Panc1 (cell line): Measurements from ENCODE around the gene SSC5D. TPM values are rescaled to one million over a fixed set of nuclear protein-coding genes. Genes with fewer than 3 reads are reported as not detected.

ENCODE experiments used
- ATAC-seq: fragments of 200-7000 bp; cut with Tn5 transposase; 2 replicates; pipeline ENCODE4 v1.9.1; 2020; ENCODE audit warnings: mild to moderate bottlenecking, moderate library complexity
- BruUV-seq: library from RNA; stranded (reverse); fragments of 400-500 nt; replicated peaks from 2 replicates; lab custom pipeline; 2021; lab: Mats Ljungman, UMichigan
- CTCF ChIA-PET: fragments of 300-600 bp; sonication (Branson Sonifier 250); formaldehyde crosslinking; loops from one replicate; lab custom pipeline; 2022; ENCODE audit warnings: antibody characterized with exemption; lab: Charles Lee
- POLR2A ChIA-PET: fragments of 300-600 bp; sonication (Branson Sonifier 250); formaldehyde crosslinking; loops from one replicate; lab custom pipeline; 2022; ENCODE audit warnings: antibody characterized with exemption; lab: Charles Lee
- DNase-seq: peaks from one replicate; pipeline ENCODE4 v3.0.0-alpha.2; 2010; ENCODE audit warnings: low read depth, low spot score
- H3K27ac ChIP-seq: 2 replicates; pipeline ENCODE4 v1.5.1; 2011; ENCODE audit warnings: mild to moderate bottlenecking, low read length, inconsistent platforms
- H3K27me3 ChIP-seq: fragments of 200-500 bp; sonication (Bioruptor generic); 2 replicates; pipeline ENCODE4 v1.6.0; 2014; ENCODE audit warnings: low read length, inconsistent platforms; ENCODE audit not compliant: control insufficient read depth, insufficient read depth
- H3K36me3 ChIP-seq: fragments of 200-500 bp; sonication (Bioruptor generic); 2 replicates; pipeline ENCODE4 v1.5.1; 2014; ENCODE audit warnings: inconsistent platforms, mild to moderate bottlenecking, low read length, moderate library complexity; ENCODE audit not compliant: control insufficient read depth, insufficient read depth
- H3K4me1 ChIP-seq: 2 replicates; pipeline ENCODE4 v1.5.1; 2011; ENCODE audit warnings: inconsistent platforms, mild to moderate bottlenecking, low read length, moderate library complexity; ENCODE audit not compliant: control insufficient read depth, insufficient read depth
- H3K4me3 ChIP-seq, 2 experiments: 2 replicates each; pipeline ENCODE4 v1.5.1; 2011 to 2012; ENCODE audit warnings: low read depth in 2 of 2, low read length in 2 of 2, mild to moderate bottlenecking in 2 of 2, inconsistent platforms in 1 of 2, moderate library complexity in 1 of 2
- H3K9me3 ChIP-seq: fragments of 200-500 bp; sonication (Bioruptor generic); 2 replicates; pipeline ENCODE4 v1.5.1; 2014; ENCODE audit warnings: low read depth, mild to moderate bottlenecking, inconsistent platforms, low read length, moderate library complexity; ENCODE audit not compliant: control insufficient read depth, insufficient read depth
- POLR2AphosphoS5 ChIP-seq: IDR thresholded peaks from 2 replicates; pipeline ENCODE4 v1.6.1; 2012; ENCODE audit warnings: mild to moderate bottlenecking, low read depth, low read length, moderate library complexity
- SIN3A ChIP-seq: IDR thresholded peaks from 2 replicates; pipeline ENCODE4 v1.6.1; 2012; ENCODE audit warnings: low read depth, mild to moderate bottlenecking, low read length, moderate library complexity, borderline replicate concordance; ENCODE audit not compliant: insufficient read depth
- TCF7L2 ChIP-seq: IDR thresholded peaks from 2 replicates; pipeline ENCODE4 v1.6.1; 2011; ENCODE audit warnings: mild to moderate bottlenecking, low read depth, low read length, inconsistent platforms
- in situ Hi-C: cut with HindIII; loops from 2 replicates; pipeline ENCODE4 v1.10.0; 2016; ENCODE audit warnings: low sequenced_read_pairs, low pct_unique_long_range_greater_than_20kb
- intact Hi-C: fragments of 100-400 bp; cut with micrococcal nuclease; formaldehyde crosslinking; loops from one replicate; pipeline ENCODE4 v1.10.0; 2022; ENCODE audit not compliant: unreplicated experiment
- total RNA-seq: library from RNA; stranded (reverse); gene quantifications from one replicate; pipeline ENCODE4 v1.2.1, GENCODE V29; 2021; ENCODE audit not compliant: unreplicated experiment
- TF ChIP-seq, protein P1 (sequence below): fragments of 450-650 bp; IDR thresholded peaks from 2 replicates; pipeline ENCODE4 v1.5.1; 2017; ENCODE audit warnings: mild to moderate bottlenecking
- TF ChIP-seq, protein P2 (sequence below), 2 experiments: IDR thresholded peaks; 2 replicates each; pipeline ENCODE4 v1.6.1; 2011 to 2012; ENCODE audit warnings: low read depth in 2 of 2, control low read depth in 1 of 2, low read length in 1 of 2, mild to moderate bottlenecking in 1 of 2, moderate library complexity in 1 of 2; ENCODE audit not compliant: insufficient read depth in 1 of 2

Gene SSC5D
- total RNA-seq, 1 experiment from 2014 or later: 13.0 TPM

DNA sequence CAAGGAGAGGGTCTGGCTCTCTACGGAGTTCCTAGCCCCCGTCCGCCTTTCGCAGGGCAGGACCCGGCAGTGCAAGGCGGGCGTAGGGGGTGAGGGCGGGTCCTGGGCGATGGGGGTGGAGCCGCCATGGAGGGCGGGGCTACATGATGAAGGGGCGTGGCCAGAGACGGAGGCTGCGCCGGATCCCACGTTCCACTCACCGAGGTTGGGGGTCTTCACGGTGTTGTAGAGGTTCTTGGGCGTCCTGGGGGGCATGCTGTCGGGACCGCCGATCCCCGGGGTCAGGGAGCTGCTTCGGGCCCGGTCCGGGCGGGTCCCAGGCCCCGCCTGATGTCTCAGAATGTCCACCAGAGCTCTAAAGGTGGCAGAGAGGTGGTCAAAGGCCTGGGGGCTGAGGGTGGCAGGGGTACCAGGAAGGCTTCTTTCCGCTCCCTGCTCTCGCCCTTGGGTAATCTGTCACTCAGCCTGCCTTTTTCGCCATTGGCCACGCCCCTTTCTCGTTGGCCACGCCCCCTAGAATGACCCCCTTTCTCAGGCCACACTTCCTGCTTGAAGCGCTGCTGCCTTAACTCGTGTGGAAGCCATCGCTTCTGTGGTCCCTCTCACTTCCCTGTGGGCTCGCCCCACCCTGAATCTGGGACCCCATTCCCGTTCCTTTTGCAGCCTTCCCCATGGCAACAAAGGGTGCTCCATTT is 47.7 kb upstream of the SSC5D start:
- Histone ChIP-seq H3K27me3 (peaks cover 21% of the 10 kb centered on the region), H3K4me1 (peaks cover 5% of the 10 kb centered on the region; the same call in 1 of the 2 replicates), H3K9me3 (no peaks in the 10 kb centered on the region), H3K36me3 (no peaks in the 10 kb centered on the region), H3K4me3 (peak overlapping the region in 1 of 2 experiments; percentile 19; a peak in 1 of 4 replicates), H3K27ac (no peak overlapping the region)
- ATAC-seq: no peak
- BruUV-seq: no TSS peak
- in situ Hi-C loops: no loop called here
- no peak for TF ChIP-seq TCF7L2
- TF ChIP-seq POLR2AphosphoS5: no peak
- no peak for TF ChIP-seq SIN3A
- TF ChIP-seq, protein P1, sequence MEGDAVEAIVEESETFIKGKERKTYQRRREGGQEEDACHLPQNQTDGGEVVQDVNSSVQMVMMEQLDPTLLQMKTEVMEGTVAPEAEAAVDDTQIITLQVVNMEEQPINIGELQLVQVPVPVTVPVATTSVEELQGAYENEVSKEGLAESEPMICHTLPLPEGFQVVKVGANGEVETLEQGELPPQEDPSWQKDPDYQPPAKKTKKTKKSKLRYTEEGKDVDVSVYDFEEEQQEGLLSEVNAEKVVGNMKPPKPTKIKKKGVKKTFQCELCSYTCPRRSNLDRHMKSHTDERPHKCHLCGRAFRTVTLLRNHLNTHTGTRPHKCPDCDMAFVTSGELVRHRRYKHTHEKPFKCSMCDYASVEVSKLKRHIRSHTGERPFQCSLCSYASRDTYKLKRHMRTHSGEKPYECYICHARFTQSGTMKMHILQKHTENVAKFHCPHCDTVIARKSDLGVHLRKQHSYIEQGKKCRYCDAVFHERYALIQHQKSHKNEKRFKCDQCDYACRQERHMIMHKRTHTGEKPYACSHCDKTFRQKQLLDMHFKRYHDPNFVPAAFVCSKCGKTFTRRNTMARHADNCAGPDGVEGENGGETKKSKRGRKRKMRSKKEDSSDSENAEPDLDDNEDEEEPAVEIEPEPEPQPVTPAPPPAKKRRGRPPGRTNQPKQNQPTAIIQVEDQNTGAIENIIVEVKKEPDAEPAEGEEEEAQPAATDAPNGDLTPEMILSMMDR: no peak
- TF ChIP-seq, protein P2, sequence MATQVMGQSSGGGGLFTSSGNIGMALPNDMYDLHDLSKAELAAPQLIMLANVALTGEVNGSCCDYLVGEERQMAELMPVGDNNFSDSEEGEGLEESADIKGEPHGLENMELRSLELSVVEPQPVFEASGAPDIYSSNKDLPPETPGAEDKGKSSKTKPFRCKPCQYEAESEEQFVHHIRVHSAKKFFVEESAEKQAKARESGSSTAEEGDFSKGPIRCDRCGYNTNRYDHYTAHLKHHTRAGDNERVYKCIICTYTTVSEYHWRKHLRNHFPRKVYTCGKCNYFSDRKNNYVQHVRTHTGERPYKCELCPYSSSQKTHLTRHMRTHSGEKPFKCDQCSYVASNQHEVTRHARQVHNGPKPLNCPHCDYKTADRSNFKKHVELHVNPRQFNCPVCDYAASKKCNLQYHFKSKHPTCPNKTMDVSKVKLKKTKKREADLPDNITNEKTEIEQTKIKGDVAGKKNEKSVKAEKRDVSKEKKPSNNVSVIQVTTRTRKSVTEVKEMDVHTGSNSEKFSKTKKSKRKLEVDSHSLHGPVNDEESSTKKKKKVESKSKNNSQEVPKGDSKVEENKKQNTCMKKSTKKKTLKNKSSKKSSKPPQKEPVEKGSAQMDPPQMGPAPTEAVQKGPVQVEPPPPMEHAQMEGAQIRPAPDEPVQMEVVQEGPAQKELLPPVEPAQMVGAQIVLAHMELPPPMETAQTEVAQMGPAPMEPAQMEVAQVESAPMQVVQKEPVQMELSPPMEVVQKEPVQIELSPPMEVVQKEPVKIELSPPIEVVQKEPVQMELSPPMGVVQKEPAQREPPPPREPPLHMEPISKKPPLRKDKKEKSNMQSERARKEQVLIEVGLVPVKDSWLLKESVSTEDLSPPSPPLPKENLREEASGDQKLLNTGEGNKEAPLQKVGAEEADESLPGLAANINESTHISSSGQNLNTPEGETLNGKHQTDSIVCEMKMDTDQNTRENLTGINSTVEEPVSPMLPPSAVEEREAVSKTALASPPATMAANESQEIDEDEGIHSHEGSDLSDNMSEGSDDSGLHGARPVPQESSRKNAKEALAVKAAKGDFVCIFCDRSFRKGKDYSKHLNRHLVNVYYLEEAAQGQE (IDR thresholded peaks at IDR 0.05; ENCODE audit: insufficient read depth in 1 of 2, low read depth in 2 of 2, low read length in 1 of 2): no peak
- intact Hi-C loops: no loop called here
- ChIA-PET CTCF (no interaction called here), POLR2A (no interaction called here)
- DNase-seq: no peak

DNA sequence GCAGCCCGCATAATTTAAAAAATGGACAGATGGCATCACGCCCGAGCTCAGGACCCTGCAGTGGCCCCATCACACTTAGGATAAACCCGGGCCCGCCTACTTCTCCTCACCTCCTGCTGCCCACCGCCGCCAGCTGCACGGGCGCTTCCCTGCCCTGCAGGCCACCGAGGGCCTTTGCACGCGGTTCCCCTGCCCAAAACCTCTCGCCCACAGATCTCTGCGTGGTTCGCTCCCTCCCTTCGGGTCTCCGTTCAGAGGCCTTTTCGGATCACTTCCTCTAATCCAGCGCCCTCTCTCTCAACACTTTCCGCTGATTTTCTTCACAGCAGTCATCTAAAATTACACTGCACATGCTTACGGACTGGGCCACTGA is 46.9 kb upstream of the SSC5D start:
- Histone ChIP-seq H3K36me3 (no peaks in the 10 kb centered on the region), H3K4me3 (no peak overlapping the region), H3K4me1 (peaks cover 5% of the 10 kb centered on the region; the same call in 1 of the 2 replicates), H3K27me3 (peaks cover 21% of the 10 kb centered on the region), H3K9me3 (no peaks in the 10 kb centered on the region), H3K27ac (no peak overlapping the region)
- ChIA-PET CTCF (no interaction called here), POLR2A (no interaction called here)
- BruUV-seq: no TSS peak
- DNase-seq: no peak
- no peak for ATAC-seq
- TF ChIP-seq, protein P2 (IDR thresholded peaks at IDR 0.05; ENCODE audit: insufficient read depth in 1 of 2, low read depth in 2 of 2, low read length in 1 of 2): no peak
- TF ChIP-seq TCF7L2 (no peak), POLR2AphosphoS5 (no peak), SIN3A (no peak)
- TF ChIP-seq, protein P1: no peak
- intact Hi-C loops: no loop called here
- in situ Hi-C loops: no loop called here
